ENCODE results near the gene PSMD1.

PSMD1 gene

DNA sequence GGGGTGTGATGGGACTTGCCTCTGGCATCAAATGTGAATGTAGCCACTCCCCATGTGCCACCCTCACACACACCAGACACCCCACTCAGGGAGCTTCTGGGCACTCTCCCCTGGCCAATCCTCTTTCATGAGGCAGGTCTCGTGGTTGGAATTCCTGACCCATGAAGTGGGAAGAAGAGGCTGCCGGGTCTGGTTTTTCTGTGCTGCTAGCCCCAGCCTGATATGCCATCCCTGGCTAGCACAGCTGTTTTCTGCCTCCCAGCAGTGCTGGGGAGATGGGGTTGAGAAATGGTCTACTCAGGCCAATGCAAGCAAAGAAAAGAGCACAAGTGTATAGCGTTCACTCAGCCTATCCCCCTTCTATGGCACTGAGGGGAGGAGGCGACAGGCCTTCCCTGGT, 20.5 kb upstream of the PSMD1 start:
- peak; percentile 14 for DNase-seq (ENCODE audit: low read depth)

DNA sequence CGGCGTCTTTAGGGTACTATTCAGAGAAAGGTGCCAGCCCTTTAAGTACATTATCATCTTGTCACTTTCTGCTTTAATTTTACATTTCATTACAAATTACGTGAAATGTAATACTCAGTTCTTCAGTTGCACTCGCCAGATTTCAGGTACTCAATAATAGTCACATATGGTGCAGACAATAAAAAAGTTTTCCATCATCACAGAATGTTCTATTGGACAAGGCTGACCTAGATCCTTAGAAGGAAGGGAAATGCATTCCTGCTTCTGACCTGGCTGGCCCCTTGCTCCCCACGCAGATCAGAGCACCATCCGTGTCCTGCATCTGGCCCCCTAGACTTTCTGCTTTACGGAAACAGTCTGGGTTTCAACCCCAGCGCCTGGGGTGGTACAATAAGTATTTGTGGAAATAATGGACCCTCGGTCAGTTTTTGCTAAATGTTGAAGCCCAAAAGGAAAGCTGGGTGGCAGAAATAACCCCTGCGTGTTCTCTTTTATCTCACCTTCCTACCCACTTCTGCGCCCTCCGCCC, 20.0 kb upstream of the PSMD1 start:
- DNase-seq (ENCODE audit: low read depth) = no peak

DNA sequence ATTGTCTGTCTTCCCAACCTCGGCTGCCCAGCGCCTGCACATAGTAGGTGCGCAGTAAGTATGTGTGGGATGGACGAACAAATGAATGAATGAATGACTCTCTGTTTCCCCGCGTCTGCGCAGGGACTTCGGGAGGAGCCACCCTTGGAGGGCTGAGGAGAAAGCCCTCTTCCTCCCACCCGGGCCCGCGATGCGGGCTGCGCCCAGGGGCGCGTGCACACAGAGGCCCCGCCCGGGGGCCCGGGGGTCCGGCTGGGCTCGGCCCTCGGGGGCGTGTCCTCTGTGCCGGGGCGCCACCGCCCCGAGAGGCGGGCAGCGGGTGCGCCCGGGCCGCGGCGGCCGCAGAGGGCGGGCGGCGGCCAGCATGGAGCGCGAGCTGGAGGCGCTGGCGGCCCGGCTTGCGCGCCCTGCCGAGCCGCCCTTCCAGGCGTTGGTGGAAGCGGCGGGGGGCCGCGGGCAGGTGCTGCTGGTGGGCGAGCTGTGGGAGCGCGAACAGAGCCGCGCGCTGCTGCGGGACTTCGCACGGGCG, 19.4 kb upstream of the PSMD1 start, which contains the start of gene C2orf72:
Gene C2orf72 (plus strand): TSS at position 322 of the 529 bp plus-strand sequence. CDS start 43 bp downstream, at position 365.
- DNase-seq (ENCODE audit: low read depth) = no peak

DNA sequence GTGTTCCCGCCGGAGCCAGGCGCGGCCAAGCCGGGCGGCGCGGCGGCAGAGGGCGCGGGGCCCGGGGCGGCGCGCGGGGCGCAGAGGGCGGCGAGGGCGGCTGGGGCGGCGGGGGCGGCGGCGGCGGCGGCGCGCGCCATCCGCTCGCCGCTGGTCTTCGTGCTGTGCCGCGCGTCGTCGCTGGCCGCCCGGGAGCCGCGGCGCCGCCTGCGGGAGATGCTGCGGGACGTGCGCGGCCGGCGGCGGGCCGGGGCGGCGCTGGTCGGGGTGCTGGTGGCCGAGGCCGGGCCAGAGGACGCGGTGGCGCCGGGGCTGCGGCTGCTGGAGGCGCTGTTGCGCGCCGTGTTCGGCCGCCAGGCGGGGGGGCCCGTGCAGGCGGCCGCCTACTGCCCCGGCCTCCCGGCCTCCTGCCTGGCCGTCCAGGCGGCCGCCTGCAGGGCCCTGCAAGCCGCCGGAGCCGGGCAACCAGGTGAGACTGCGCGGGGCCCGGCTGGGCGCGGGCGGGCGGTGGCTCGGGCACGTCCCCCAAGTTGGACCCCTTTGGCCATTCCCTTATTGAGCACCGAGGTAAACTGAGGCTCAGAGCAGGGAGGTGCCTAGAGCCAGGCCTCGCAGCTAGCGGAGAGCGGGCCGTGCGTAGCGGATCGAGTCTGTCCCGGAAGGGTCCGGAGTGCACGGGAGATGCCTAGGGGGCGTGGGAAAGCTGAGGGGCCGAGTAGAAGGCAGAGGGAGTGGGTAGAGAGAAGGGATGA, 18.8 kb upstream of the PSMD1 start:
- no peak for DNase-seq (ENCODE audit: low read depth)

DNA sequence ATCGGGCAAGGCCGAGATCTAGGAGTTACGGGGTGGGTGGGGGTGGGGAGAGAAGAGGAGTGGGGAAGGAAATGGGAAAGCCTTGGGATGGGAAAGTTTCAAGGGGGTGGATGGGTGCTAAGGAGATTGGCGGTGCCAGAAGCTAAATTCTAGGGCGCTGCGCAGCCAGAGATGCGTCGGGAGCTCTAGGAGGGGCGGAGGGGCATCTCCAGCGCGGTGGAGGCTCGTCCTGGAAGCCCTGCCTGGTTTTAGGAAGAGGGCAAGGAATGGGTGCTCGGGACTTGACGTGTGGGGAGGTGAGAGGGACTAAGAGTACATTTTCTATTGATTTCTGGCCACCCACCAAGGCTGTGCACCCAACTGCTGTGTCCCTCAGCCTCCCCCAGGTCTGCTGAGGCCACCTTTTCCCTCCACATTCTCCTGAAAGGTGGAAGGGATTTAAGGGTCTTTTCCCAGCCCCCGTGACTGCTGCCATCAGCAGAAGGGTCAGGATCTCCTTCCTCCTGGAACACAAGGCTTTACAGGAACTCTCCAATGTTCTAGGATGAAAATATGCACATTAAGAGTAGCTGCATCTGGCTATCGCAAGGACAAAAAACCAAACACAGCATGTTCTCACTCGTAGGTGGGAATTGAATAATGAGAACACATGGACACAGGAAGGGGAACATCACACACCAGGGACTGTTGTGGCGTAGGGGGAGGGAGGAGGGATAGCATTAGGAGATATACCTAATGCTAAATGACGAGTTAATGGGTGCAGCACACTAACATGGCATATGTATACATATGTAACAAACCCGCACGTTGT, 18.0 kb upstream of the PSMD1 start:
- DNase-seq (ENCODE audit: low read depth) = no peak

DNA sequence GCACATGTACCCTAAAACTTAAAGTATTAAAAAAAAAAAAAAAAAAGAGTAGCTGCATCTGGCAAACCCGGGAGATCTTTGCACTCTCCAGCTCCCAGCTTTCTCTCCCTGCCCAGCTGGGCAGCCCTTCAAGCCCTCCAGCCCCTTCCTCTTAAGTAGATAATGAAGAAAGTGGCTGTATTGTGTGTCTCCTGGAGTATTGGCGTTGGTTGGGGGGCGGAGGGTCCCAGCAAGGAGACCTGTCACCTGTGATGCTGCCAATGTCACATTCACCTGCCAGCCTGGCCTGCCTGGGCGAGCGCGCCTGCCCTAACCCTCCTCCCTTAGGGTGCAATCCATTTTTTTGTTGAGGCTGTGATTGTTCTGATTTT, 17.4 kb upstream of the PSMD1 start:
- DNase-seq (ENCODE audit: low read depth) = no peak

DNA sequence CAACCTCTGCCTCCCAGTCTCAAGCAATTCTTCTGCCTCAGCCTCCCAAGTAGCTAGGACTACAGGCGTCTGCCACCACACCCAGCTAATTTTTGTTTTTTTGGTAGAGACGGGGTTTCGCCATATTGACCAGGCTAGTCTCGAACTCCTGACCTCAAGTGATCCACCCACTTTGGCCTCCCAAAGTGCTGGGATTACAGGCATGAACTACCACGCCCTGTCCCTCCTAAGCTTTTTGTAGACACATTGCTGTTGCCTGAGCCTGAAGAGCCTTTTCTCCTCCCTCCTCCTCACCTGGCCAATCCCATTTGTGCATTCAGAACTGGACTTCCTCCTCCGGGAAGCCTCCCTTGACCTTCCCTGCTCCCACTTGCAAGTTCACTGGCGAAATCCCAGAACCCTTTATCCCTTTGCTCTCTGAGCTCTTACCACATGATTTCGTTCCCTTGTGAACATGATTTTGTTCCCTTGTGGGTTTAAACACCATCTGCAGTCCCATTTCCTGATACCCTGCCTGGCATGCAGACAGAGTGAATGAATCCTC, 16.8 kb upstream of the PSMD1 start:
- DNase-seq (ENCODE audit: low read depth) = no peak

DNA sequence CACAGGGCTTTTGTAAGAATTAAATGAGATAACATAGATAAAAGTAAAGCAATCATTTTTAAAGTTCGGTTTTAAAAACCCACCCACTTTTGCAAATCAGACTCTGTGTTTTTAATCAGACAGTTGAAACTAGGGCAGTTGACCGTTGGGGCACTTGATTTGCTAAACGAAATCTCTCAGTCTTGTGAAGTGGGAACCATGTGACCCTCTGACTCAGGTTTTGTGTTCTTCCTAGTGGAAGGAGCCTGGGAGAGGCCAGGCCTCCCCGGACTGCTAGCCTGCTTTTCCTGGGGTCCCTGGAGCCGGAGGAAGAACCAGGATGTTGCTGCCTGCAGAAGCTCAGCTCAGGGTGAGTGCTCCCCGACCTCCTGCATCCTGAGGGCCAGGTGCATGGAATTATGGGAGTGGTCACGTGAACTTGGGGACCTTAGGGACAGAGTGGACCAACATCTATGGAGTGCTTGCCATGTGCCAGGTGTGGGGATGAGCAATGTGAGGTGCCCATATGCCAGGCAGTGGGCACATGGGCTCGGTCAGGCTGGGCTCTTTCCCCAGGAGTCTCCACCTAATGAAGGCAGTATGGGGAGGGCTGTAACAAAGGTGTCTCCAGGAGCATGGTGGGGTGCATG, 15.5 kb upstream of the PSMD1 start:
- no peak for DNase-seq (ENCODE audit: low read depth)

DNA sequence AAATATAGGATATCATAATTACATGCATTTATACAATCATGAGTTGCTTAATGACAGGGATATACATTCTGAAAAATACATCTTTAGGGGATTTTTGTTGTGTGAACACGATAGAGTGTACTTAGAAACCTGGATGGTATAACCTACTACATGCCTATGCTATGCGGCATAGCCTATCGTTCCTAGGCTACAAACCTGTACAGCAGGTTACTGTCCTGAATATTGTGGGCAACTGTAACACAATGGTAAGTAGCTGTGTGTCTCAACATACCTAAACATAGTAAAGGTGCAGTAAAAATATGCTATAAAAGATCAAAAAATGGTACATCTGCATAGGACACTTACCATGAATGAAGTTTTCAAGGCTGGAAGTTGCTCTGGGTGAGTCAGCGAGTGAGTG, 12.9 kb upstream of the PSMD1 start:
- DNase-seq (ENCODE audit: low read depth) = no peak

DNA sequence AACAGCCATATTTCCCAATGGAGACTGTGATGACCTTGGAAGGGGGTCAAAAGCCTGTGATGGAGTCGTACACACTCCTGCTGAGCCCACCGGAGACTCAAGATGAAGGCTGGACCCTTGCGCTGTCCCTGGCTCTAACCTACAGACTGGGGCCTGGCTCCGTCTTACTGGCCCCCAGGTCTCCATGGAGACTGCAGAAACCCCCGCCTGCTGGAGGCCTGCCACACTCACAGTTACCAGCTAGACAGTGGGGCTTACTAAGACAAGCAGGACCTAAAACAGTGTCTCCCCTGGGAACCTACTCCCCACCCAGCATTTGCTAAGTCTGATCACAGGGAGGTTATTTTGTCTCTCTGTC, 9.8 kb upstream of the PSMD1 start:
- no peak for DNase-seq (ENCODE audit: low read depth)

DNA sequence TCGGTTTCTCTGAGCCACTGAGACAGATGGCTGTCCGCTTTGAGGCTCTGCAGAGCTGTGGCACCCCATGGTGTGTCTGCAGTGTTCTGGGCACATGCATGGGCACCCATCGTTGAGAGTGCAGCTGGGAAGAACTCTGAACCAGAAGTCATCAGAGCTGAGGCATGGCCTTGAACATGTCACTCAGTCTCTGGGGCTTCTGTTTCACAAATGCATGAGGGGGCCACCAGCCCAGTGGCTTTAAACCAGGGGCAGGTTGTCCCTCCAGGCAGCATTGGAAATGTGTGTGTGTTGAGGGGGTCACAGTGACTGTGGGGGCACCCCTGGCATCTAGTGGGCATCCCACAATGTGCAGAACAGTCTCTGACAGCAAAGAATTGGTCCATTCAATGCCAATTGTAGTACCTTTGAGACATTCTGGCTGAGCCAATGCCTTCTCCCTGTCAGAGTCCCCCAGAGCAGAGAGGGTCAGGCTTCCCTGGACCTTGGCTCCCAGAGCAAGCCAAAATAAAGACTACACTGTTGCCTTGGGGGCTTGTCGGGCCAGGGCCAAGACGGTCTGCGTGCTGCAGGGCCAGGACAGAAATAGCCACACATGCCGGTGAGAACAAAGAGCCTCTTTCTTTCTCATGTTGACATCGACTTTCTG, 9.3 kb upstream of the PSMD1 start:
- no peak for DNase-seq (ENCODE audit: low read depth)

DNA sequence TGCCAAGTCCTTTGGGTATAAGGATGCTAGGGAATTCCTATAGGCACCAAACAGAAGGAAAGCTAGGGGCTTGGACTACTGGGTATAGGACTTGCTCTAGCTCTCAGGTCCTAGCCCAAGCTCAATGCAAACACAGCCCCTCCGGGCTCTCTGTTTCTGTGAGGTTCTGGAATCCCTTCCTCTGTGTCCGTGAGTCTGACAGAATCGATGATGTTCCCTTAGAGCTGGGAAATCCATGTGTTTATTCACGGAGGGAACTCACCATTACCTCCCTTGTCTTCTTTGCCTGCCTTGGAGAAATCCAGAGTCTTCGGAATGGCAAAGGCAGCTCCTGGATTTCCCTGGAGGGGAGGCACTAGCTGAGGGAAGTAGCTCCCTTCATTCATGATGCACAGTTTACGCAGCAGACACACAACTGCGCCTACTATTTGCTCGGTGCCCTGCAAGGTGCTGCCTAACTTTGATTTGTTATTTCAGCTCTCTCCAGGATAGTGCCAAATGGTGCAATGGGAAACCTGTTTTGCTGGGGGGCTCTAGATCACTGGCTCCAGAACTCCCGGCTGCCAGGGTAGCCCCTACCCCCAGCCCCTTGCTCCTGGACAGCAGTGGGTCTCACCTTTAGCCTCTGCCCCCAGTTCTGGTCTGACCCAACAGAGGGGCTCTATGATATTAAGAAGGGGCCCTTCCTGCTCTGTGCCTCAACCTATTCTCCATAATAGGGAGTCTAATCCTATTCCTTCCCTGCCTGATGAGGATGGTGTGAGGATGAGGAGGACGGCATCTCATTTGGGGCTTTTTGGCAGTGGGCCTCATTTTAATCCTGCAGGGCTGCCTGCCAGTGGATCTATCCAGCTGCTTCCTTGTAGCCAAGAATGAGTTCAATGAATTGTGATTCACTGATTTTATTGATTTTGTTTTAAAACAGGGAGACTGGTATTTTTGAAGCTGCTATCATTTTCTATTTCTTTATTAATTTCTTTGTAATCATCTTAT, 8.4 kb upstream of the PSMD1 start:
- no peak for DNase-seq (ENCODE audit: low read depth)

DNA sequence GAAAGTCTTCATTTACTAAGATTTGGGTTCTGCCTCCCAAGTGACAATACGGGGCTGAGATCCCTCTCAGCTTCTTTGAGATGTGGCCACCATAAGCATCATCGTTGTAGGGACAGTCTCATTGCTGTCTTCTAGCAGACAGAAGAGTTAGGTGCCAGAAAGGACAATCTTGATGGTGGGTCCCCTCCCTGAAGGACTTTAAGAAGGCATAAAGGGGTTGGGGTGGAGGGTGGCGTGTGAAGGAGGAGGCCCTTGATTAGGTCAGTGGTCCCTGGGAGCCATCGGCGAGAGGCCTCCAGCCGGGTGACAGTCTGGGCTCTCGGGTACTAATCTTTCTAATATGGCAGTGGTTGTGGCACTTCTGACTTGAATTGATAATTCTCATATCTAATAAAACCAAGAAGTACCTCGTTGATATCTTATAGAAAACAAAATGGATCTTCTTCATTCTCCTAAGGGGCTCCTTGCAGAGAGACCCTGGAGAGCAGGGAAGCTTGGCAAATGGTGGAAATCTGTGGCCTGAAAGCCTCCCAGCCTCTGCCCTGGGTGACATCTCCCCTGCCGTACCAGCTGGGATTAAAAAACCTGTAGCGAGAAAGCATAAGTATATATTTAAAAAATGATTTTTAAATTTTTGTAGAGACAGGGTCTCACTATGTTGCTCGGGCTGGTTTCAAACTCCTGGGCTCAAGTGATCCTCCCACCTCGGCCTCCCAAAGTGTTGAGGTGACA, 7.2 kb upstream of the PSMD1 start:
- no peak for DNase-seq (ENCODE audit: low read depth)

DNA sequence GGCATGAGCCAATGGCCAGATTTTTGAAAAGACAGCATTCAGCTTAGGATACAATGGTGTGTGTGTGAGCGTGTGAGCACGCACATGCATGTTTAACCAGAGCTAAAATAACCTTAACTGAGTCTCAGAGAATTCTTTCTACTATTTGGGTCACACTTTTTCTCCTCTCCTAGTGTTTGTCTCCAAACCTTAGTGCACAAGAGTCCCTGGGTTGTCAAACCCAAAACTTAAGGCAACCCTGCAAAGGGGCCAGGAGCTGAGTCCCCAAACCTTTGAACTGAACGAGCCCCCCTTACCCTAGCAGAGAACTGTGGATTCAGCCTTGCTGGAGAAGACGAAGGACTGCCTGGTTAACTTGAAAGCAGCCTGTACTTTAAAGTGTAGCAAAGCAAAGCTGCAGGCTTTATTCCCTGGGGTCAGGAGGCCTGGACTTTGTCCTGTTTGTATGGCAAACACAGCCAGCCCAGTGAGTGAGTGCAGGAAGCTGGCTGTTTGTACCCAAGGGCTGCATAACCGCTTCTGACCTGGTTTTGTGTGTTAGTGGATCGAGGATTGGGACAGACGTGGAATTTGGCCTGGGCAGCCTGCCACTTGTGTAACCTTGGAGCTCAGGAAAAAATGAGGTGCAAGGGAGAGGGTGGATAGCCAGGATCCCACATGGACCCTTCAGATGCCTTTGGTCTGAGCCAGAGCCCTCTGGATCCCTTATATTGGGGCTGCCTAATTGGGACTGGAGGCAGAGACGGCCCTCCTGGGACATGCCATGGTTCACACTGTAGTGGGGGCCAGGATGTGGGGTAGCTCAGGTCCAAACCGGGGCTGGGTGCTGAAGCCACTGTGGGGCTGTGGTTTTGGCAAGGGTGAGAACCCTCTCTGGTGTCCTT, 6.4 kb upstream of the PSMD1 start:
- DNase-seq (ENCODE audit: low read depth) = no peak

DNA sequence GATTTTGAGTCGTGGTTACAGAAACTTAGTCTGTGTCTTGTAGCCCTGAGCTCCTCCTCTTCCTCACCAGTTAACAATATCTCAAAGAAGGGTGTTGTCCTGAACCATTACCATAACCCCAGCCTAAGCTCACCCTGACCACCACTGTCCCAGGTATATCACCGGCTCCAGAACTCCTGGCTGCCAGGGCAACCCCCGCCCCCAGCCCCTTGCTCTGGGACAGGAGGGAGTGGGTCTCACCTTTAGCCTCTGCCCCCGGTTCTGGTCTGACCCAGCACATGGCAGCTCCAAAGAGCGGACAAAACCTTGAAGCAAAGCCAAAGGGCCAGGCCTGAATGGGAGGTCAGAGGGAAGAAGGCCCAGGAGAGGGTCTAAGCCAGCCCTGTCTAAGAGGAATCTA, 5.6 kb upstream of the PSMD1 start:
- no peak for DNase-seq (ENCODE audit: low read depth)

DNA sequence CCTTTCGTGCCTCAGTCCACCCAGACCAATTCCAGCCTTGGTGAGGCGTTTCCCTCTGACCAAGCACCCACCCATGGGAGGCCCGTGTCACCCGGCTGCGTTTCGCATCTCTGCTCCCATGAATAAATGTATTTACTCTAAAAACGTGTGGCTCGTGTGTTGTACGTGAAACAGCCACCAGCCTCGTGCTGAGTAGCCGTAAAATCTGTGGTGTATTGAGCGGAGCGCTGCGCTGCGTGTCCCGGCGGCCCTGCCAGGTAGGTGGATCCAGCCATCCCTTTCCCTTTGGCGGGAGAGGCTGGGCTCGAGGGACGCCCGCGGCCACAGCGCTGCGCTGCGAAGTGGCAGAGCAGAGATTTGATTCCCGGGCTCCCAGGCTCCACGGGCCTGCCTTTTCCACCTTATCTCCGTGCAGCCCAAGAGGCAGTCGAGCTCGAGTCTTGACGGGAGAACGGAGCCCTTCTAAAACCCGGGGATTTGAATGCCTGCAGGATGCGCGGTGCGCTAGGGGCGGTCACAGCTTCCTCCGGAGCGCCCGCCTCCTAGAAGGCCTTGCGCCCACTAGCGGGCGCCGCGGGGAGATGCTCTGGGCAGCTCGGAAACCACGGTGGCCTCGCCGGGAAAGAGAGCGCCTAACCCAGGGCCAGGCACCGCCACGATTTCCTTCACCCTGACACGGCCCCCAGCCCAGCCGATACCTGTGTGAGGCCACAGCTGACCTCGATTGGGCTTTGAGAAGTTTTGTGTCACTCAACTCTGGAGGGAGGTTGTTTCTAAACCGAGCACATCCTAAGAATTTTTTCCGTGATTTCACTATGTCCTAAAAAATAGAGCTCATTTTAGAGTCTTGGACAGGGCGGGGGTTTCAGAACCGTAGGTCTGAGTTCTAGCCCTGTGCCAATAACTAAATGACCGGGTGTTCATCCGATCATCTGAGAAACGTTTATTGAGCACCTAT, 3.9 kb upstream of the PSMD1 start:
- DNase-seq (ENCODE audit: low read depth) = peak; percentile 82

DNA sequence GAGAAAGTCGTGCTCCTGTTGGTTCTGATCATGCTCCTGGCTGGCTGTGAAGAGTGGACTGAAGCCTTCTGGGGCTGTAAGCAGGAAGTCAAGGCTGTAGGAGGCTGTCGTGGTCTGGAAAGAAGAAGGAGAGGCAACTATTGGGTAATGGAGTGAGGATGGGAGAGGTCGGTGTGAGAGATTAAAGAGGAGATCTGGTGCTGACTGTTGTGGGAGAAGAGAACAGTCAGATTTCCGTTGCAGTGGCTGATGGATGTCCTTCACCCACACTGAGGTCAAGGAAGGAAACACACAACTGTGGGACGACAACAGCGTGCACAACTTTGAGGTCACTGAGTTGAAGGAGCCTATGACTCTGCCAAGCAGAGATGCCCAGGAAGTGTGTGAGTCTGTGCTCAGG, 2.8 kb upstream of the PSMD1 start:
- DNase-seq (ENCODE audit: low read depth) = no peak

DNA sequence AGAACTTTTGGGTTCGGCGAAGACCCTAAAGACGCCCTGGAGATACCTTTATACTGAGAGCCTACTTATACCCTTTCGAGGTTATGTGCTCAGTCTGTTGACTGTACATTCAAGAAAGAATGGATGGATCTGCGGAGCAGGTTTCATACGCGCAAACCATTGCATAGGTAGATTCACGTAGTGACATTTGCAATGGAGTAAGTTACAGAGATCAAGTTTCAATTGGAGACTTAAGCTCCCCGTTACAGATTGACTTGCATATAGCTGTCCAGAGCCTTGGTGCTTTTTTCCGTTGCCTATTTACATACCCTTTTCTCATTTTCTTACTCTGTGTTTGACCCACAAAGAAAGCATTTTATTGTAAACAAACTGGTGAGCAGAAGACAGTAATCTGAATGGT, 923 bp downstream of the PSMD1 start:
- peak; percentile 35 for DNase-seq (ENCODE audit: low read depth)
